Left forelimb (tissue), 1 donor: Measurements from ENCODE around the gene CPT1B.
"Not testable (repeated sequence)": the region's sequence is repeated elsewhere in the genome, so short reads cannot be mapped to it uniquely, and the experiment has no call there.

Experiments used
- DNase-seq: peaks from one replicate; pipeline ENCODE4 v3.0.0-alpha.2; 2018; ENCODE audit warnings: low spot score

The CPT1B gene

GRCh38 chr22:50577987-50578775, at the start of gene CPT1B:
TSS of gene CPT1B (minus strand) at chr22:50578427. CDS start at chr22:50577915, 512 bp downstream.
- DNase-seq = no peak

- no peak for DNase-seq
Observed at GRCh38 chr22:50626850-50627641, 48.8 kb upstream of the CPT1B start.

GRCh38 chr22:50626314-50626849, 48.2 kb upstream of the CPT1B start:
- DNase-seq = no peak

- no peak for DNase-seq
Observed at GRCh38 chr22:50625568-50626313, 47.5 kb upstream of the CPT1B start.

- no peak for DNase-seq
Observed at GRCh38 chr22:50625131-50625567, 46.9 kb upstream of the CPT1B start.

- DNase-seq = no peak
Observed at GRCh38 chr22:50624347-50625130, 46.3 kb upstream of the CPT1B start.

GRCh38 chr22:50622723-50623327, 44.6 kb upstream of the CPT1B start:
- DNase-seq = no peak

GRCh38 chr22:50621948-50622722, 43.9 kb upstream of the CPT1B start:
- DNase-seq = no peak

GRCh38 chr22:50621356-50621880, 43.2 kb upstream of the CPT1B start:
- no peak for DNase-seq

- DNase-seq = no peak
Observed at GRCh38 chr22:50620593-50621355, 42.5 kb upstream of the CPT1B start.

GRCh38 chr22:50614296-50614695, 36.1 kb upstream of the CPT1B start:
- not testable (repeated sequence) for DNase-seq

GRCh38 chr22:50613291-50613981, 35.2 kb upstream of the CPT1B start:
- no peak for DNase-seq

- DNase-seq = no peak
Observed at GRCh38 chr22:50612528-50613221, 34.4 kb upstream of the CPT1B start.

- DNase-seq = no peak
Observed at GRCh38 chr22:50612168-50612527, 33.9 kb upstream of the CPT1B start.

GRCh38 chr22:50611341-50612060, 33.3 kb upstream of the CPT1B start:
- no peak for DNase-seq

- no peak for DNase-seq
Observed at GRCh38 chr22:50610581-50610980, 32.4 kb upstream of the CPT1B start.

GRCh38 chr22:50610041-50610451, 31.8 kb upstream of the CPT1B start:
- DNase-seq = no peak
